Measurements from ENCODE around the gene NCOA7.
"Not testable (repeated sequence)": the region's sequence is repeated elsewhere in the genome, so short reads cannot be mapped to it uniquely, and the experiment has no call there.

The NCOA7 gene

GRCh38 chr6:125950293-125950692 lies 159.5 kb downstream of the NCOA7 start:
- H3K36me3 Mint-ChIP-seq, result no peaks in the 10 kb centered on the region
- H3K27ac Mint-ChIP-seq, result no peak overlapping the region
- peaks cover 1% of the 10 kb centered on the region for H3K4me1 Mint-ChIP-seq (ENCODE audit: low read depth)
- no peaks in the 10 kb centered on the region for H3K9me3 Mint-ChIP-seq (ENCODE audit: low read depth)
- H3K4me3 Mint-ChIP-seq, result no peak overlapping the region
- H3K27me3 Mint-ChIP-seq, result peaks cover 5% of the 10 kb centered on the region

GRCh38 chr6:125950716-125951115 lies 160.0 kb downstream of the NCOA7 start:
- H3K9me3 Mint-ChIP-seq (ENCODE audit: low read depth); H3K27me3 Mint-ChIP-seq; H3K4me3 Mint-ChIP-seq; H3K36me3 Mint-ChIP-seq; H3K4me1 Mint-ChIP-seq (ENCODE audit: low read depth); H3K27ac Mint-ChIP-seq: not testable (repeated sequence)

GRCh38 chr6:125951323-125951722 lies 160.6 kb downstream of the NCOA7 start:
- Mint-ChIP-seq H3K9me3 (ENCODE audit: low read depth) (no peaks in the 10 kb centered on the region), H3K27ac (no peak overlapping the region), H3K36me3 (no peaks in the 10 kb centered on the region), H3K27me3 (peaks cover 5% of the 10 kb centered on the region), H3K4me3 (no peak overlapping the region), H3K4me1 (ENCODE audit: low read depth) (peaks cover 6% of the 10 kb centered on the region)

DNA sequence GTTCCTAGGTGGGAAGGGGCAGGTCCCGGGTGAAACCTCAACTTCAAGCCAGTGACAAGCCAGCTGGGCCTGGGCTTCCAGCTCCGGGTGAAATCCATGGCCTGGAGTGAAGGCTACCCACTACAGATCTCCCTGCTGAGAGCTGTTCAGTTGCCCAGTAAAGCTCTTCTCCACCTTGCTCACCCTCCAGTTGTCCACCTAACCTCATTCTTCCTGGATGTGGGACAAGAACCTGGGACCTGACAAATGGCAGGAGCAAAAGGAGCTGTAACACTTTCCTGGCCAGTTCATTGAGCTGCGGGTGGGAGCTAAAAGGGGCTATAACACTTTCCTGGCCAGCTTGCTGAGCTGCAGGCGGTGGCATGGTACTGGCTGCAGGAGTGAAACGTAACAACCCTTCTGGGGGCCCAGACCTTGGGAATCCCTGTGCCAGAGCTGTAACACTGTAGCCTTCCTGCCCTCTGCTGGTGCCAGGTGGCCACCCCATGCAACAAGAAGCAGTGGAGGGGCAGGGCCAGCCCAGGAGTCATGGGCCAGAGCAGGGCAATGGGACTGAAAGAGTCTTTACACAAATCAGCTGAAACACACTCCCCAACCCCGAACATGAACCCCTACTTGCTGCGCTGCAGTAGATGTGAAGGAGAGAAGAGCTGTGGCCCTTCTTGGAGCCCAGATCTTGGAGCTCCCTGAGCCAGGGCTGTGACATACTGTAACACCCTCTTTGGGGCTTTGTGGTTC lies 162.2 kb downstream of the NCOA7 start:
- Mint-ChIP-seq H3K9me3 (ENCODE audit: low read depth) (no peaks in the 10 kb centered on the region), H3K27me3 (peaks cover 5% of the 10 kb centered on the region), H3K36me3 (no peaks in the 10 kb centered on the region), H3K27ac (no peak overlapping the region), H3K4me1 (ENCODE audit: low read depth) (peaks cover 6% of the 10 kb centered on the region), H3K4me3 (no peak overlapping the region)

DNA sequence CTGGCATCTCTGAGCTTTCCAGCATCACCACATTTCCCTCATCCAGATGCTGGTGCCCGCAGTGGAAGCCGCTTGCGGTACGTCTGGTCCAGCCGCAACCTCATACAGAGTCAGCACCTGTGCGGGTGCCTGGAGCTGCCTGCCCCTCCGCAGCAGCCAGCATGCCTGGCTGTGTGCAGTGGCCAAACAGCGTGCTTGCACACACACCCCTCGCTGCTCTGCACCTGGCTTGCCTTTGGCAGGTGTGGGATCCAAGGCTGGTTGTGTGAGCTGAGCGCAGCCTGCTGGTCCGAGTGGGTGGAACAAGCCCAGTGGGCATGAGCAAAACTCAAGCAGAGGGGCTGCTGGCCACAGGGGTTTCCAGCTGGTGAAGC lies 162.7 kb downstream of the NCOA7 start:
- peaks cover 5% of the 10 kb centered on the region for H3K27me3 Mint-ChIP-seq
- H3K9me3 Mint-ChIP-seq (ENCODE audit: low read depth), result no peaks in the 10 kb centered on the region
- no peaks in the 10 kb centered on the region for H3K36me3 Mint-ChIP-seq
- peaks cover 6% of the 10 kb centered on the region for H3K4me1 Mint-ChIP-seq (ENCODE audit: low read depth)
- H3K4me3 Mint-ChIP-seq, result no peak overlapping the region
- no peak overlapping the region for H3K27ac Mint-ChIP-seq

GRCh38 chr6:125954735-125955339 lies 164.1 kb downstream of the NCOA7 start:
- Mint-ChIP-seq H3K4me1 (ENCODE audit: low read depth) (peaks cover 6% of the 10 kb centered on the region), H3K4me3 (peak overlapping the region; percentile 8), H3K27ac (no peak overlapping the region), H3K27me3 (peaks cover 3% of the 10 kb centered on the region), H3K36me3 (no peaks in the 10 kb centered on the region), H3K9me3 (ENCODE audit: low read depth) (no peaks in the 10 kb centered on the region)

DNA sequence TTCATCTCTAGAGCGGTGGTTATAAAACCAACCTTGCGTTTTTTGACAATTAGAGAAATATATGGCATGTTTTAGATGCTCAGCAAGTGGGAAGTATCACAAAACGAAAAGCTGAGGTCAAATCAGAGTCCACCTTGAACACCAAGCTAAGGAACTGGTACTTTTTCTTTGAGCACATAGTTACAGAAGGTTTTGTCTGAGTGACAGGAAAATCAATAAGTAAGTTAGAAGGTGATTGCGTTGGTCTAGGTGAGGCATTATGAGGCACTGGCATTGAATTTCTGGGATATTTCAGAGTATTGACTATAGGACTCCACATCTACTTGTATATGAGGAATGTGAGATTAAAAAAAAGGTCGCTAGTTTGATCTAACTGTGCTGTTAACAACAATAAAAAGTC lies 165.2 kb downstream of the NCOA7 start:
- no peak overlapping the region for H3K4me3 Mint-ChIP-seq

DNA sequence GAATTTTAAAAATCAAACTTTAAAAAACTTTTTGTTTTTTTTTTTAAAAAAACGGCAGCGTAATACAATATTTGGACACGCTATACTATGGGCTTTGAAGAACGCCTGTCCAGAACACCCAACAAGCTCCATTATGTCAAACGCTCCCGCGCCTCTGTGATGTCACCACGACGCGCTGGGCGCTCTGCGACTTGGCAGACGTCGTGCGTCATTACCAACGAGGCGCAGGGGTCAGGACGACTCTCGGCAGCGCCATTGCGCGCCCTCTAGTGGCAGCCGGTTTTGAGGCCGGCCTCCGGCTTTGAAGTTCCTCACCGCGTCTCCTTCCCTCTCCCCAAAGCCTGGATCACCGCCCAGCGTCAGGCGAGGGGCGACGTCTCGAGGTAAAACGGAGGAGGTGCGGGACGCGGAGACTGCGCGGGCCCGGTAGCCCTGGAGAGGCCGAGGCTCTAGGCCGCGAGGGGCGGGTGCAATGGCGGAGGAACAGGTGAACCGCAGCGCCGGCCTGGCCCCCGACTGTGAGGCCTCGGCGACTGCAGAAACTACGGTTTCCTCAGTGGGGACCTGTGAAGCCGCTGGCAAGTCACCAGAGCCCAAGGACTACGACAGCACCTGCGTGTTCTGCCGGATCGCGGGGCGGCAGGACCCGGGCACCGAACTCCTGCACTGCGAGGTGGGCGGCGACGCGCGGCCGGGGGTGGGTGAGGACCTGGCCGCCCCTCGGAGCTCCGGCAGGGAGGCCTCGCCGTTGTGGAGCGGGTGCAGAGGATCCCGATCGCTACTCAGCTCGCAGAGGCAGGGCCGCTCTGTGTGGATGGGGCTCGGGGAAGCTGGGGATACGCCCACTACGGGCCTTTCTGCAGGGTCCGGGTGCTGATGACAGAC lies 166.0 kb downstream of the NCOA7 start, which contains the start of gene HINT3:
Gene HINT3, plus strand, starts transcription at position 265 of the 885 bp plus-strand sequence. Its CDS starts 208 bp downstream, at position 473.
- Mint-ChIP-seq H3K4me1 (ENCODE audit: low read depth) (peaks cover 12% of the 10 kb centered on the region), H3K4me3 (no peak within 1 kb of the TSS), H3K36me3 (no peaks in the 10 kb centered on the region), H3K27me3 (peaks cover 1% of the 10 kb centered on the region), H3K9me3 (ENCODE audit: low read depth) (no peaks in the 10 kb centered on the region), H3K27ac (peak within 1 kb of the TSS; percentile 56)

More for the DNA sequence above, 165.2 kb downstream of the NCOA7 start:
- no peaks in the 10 kb centered on the region for H3K36me3 Mint-ChIP-seq
- peaks cover 1% of the 10 kb centered on the region for H3K27me3 Mint-ChIP-seq
- H3K9me3 Mint-ChIP-seq (ENCODE audit: low read depth), result no peaks in the 10 kb centered on the region
- H3K4me1 Mint-ChIP-seq (ENCODE audit: low read depth), result peaks cover 8% of the 10 kb centered on the region
- H3K27ac Mint-ChIP-seq, result peak overlapping the region; percentile 56

DNA sequence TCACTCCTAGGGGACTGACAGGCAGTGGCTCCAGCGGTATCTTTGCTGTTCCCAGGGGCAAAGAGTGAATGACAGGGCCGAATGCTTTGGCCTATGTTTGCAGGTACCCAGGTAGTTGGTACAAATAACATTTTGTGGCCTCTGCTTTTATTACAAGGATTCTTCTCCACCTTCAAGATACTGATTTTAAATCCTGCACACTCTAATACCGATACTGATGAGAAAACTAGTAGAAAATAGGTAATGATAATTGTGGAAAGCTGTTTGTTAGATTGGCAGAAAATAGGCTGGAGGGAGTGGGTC lies 166.6 kb downstream of the NCOA7 start:
- H3K27ac Mint-ChIP-seq, result no peak overlapping the region
- peaks cover 14% of the 10 kb centered on the region for H3K4me1 Mint-ChIP-seq (ENCODE audit: low read depth)
- no peaks in the 10 kb centered on the region for H3K9me3 Mint-ChIP-seq (ENCODE audit: low read depth)
- H3K4me3 Mint-ChIP-seq, result no peak overlapping the region
- no peaks in the 10 kb centered on the region for H3K36me3 Mint-ChIP-seq
- peaks cover under 1% of the 10 kb centered on the region for H3K27me3 Mint-ChIP-seq

DNA sequence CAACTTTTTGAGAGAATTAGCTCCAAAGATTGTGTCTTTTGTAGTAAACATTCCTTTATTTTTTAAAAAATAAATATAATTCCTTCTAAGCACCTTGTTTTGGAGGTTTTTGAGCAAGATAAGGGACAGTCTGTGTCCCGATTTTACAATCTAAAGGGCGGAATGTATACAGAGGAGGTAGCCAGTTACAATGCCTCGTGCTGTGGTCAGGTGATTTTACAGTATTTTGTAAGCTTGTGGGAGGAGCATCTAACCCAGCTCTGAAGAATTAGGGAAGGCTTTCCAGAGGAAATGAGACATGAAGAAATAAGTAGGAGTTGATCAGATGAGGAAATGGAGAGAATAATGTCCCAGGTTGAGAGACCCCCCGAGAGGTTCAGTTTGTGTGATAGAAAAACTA lies 167.1 kb downstream of the NCOA7 start:
- Mint-ChIP-seq H3K4me3 (no peak overlapping the region), H3K27ac (no peak overlapping the region), H3K27me3 (no peaks in the 10 kb centered on the region), H3K9me3 (ENCODE audit: low read depth) (no peaks in the 10 kb centered on the region), H3K36me3 (no peaks in the 10 kb centered on the region), H3K4me1 (ENCODE audit: low read depth) (peaks cover 17% of the 10 kb centered on the region)

GRCh38 chr6:125959041-125959440 lies 168.3 kb downstream of the NCOA7 start:
- H3K36me3 Mint-ChIP-seq, result no peaks in the 10 kb centered on the region
- no peak overlapping the region for H3K4me3 Mint-ChIP-seq
- H3K27ac Mint-ChIP-seq, result no peak overlapping the region
- no peaks in the 10 kb centered on the region for H3K27me3 Mint-ChIP-seq
- H3K9me3 Mint-ChIP-seq (ENCODE audit: low read depth), result no peaks in the 10 kb centered on the region
- H3K4me1 Mint-ChIP-seq (ENCODE audit: low read depth), result peaks cover 27% of the 10 kb centered on the region

DNA sequence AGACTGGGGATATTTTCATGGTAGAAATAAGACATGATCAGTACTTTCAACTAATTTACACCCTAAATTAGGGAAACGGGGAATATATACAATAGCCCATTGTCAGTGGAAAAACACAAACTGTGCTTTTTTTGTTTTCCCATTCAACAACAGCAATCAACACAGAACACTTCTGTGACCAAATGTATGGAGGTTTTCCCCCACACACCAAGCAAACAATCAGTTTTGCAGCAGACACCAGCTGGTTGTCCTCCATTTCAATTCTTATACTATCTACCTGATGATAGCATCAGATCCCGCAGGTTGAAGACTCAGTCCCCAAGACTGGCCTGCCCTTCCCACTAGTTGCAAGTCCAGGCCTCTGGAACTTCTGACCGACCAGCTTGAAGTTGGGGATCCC lies 170.4 kb downstream of the NCOA7 start:
- Mint-ChIP-seq H3K36me3 (no peaks in the 10 kb centered on the region), H3K9me3 (ENCODE audit: low read depth) (no peaks in the 10 kb centered on the region), H3K27ac (no peak overlapping the region), H3K4me1 (ENCODE audit: low read depth) (peaks cover 29% of the 10 kb centered on the region), H3K27me3 (no peaks in the 10 kb centered on the region), H3K4me3 (no peak overlapping the region)

DNA sequence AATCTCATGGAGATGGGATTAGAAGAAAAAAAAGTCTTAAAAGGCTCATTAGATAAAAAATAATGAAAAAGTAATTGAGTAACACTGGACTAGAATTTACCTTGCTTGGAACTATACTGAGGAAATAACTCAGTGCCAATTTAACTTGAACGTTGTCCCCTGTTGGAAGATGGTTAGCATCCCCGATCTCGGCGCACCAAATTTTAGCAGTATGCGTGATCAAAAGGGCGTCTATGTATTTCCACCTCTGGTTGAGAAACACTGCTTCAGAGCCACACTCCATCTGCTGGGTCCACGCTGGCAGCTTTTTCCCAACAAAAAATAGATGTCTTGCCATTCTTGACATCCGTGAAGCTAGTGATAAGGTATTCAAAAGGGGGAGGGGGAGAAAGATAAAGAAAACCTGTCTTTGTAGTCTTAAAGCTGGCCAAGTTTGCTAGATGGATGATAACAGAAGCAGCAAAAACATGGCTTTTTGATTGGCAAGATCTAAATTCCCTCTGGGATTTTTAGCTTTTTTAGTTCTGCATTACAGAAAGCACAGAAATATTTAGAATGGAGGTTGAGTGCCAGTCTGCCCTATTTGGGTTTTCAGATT lies 172.2 kb downstream of the NCOA7 start:
- Mint-ChIP-seq H3K4me1 (ENCODE audit: low read depth) (peaks cover 36% of the 10 kb centered on the region), H3K27ac (no peak overlapping the region), H3K4me3 (no peak overlapping the region), H3K9me3 (ENCODE audit: low read depth) (no peaks in the 10 kb centered on the region), H3K27me3 (no peaks in the 10 kb centered on the region), H3K36me3 (peaks cover 5% of the 10 kb centered on the region)

DNA sequence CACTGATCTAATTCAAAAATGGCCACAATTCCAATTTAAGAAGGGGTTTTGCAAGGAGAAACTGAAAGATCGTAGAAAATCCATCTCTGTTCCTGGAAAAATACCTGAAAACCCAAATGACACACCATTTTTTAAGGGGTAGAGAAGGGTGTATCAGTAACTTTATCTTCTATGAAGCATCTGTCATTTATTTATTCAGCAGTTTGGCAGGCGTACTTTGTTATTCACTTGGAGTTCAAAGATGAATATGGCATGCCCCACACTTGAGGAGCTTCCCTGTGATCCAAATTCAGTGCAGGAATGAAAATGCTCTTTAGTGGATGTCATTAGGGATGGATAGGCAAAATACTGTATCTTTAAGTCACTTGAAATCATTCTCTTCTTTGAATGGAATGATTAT lies 173.1 kb downstream of the NCOA7 start:
- Mint-ChIP-seq H3K27ac (peak overlapping the region; percentile 8), H3K9me3 (ENCODE audit: low read depth) (no peaks in the 10 kb centered on the region), H3K4me1 (ENCODE audit: low read depth) (peaks cover 43% of the 10 kb centered on the region)

GRCh38 chr6:125966569-125966968 lies 175.8 kb downstream of the NCOA7 start:
- Mint-ChIP-seq H3K27me3 (no peaks in the 10 kb centered on the region), H3K4me1 (ENCODE audit: low read depth) (peaks cover 48% of the 10 kb centered on the region), H3K9me3 (ENCODE audit: low read depth) (no peaks in the 10 kb centered on the region), H3K36me3 (peaks cover 5% of the 10 kb centered on the region), H3K4me3 (no peak overlapping the region), H3K27ac (no peak overlapping the region)

More for the DNA sequence above, 173.1 kb downstream of the NCOA7 start:
- no peak overlapping the region for H3K4me3 Mint-ChIP-seq
- no peaks in the 10 kb centered on the region for H3K27me3 Mint-ChIP-seq
- peaks cover 5% of the 10 kb centered on the region for H3K36me3 Mint-ChIP-seq
